ENCODE data around the gene GARNL3.

GRCh38 chr9:127390563-127390962 is 126.0 kb downstream of the GARNL3 start:
- no peak for TF ChIP-seq CTCF (IDR thresholded peaks at IDR 0.05)
- TF ChIP-seq SIN3A (IDR thresholded peaks at IDR 0.05; ENCODE audit: borderline replicate concordance, insufficient read depth, low read depth, low read length), result no peak
